Gastroesophageal sphincter (tissue), 2 donors: ENCODE measurements around the gene AHSP.

Experiments used
- EP300 ChIP-seq: sonication (generic); formaldehyde crosslinking; IDR thresholded peaks from one replicate; pipeline ENCODE4 v1.6.1; 2017; ENCODE audit warnings: antibody characterized with exemption, mild to moderate bottlenecking
- POLR2AphosphoS5 ChIP-seq: sonication (generic); formaldehyde crosslinking; IDR thresholded peaks from one replicate; pipeline ENCODE4 v1.6.1; 2017; ENCODE audit warnings: antibody characterized with exemption

- TF ChIP-seq EP300 (no peak), POLR2AphosphoS5 (no peak)
Observed at GRCh38 chr16:31522071-31522470, 5.6 kb upstream of the AHSP start.
